Activated T-cell treated with anti-CD3 and anti-CD28 coated beads, Interleukin-2, amount 50 U/mL, for 24 hours (primary cell): ENCODE results near the gene RASSF7.
A peak's percentile ranks its signal among the peaks of the same experiment; 100 is the strongest.

Experiments
- DNase-seq: peaks from one replicate; pipeline ENCODE4 v3.0.0-alpha.2; 2020
- H3K27ac Mint-ChIP-seq: 2 replicates; pipeline ENCODE4 v1.8.0; 2020; ENCODE audit warnings: mild to moderate bottlenecking, mixed read lengths
- H3K27me3 Mint-ChIP-seq: 2 replicates; pipeline ENCODE4 v1.8.0; 2020; ENCODE audit warnings: mixed read lengths
- H3K36me3 Mint-ChIP-seq: 2 replicates; pipeline ENCODE4 v1.8.0; 2020; ENCODE audit warnings: low read depth, mixed read lengths
- H3K4me1 Mint-ChIP-seq: 2 replicates; pipeline ENCODE4 v1.8.0; 2020; ENCODE audit warnings: low read depth, mixed read lengths
- H3K4me3 Mint-ChIP-seq: 2 replicates; pipeline ENCODE4 v1.8.0; 2020; ENCODE audit warnings: mild to moderate bottlenecking, moderate library complexity, mixed read lengths
- H3K9me3 Mint-ChIP-seq: 2 replicates; pipeline ENCODE4 v1.8.0; 2020; ENCODE audit warnings: mixed read lengths

The RASSF7 gene

GRCh38 chr11:537622-538430 lies 22.9 kb upstream of the RASSF7 start:
- peak overlapping the region; percentile 64 for H3K27ac Mint-ChIP-seq
- no peaks in the 10 kb centered on the region for H3K27me3 Mint-ChIP-seq
- no peak for DNase-seq
- H3K36me3 Mint-ChIP-seq, result peaks cover 8% of the 10 kb centered on the region
- peaks cover 22% of the 10 kb centered on the region for H3K4me1 Mint-ChIP-seq
- no peaks in the 10 kb centered on the region for H3K9me3 Mint-ChIP-seq
- H3K4me3 Mint-ChIP-seq, result peak overlapping the region; percentile 86

GRCh38 chr11:538431-539051 lies 22.2 kb upstream of the RASSF7 start:
- no peaks in the 10 kb centered on the region for H3K9me3 Mint-ChIP-seq
- DNase-seq, result no peak
- no peaks in the 10 kb centered on the region for H3K27me3 Mint-ChIP-seq
- no peak overlapping the region for H3K4me3 Mint-ChIP-seq
- peaks cover 22% of the 10 kb centered on the region for H3K4me1 Mint-ChIP-seq
- H3K36me3 Mint-ChIP-seq, result peaks cover 5% of the 10 kb centered on the region
- peak overlapping the region; percentile 37 for H3K27ac Mint-ChIP-seq

GRCh38 chr11:539971-540481 lies 20.7 kb upstream of the RASSF7 start:
- DNase-seq, result no peak
- peaks cover 18% of the 10 kb centered on the region for H3K4me1 Mint-ChIP-seq
- H3K36me3 Mint-ChIP-seq, result peaks cover 1% of the 10 kb centered on the region
- H3K27me3 Mint-ChIP-seq, result no peaks in the 10 kb centered on the region
- H3K4me3 Mint-ChIP-seq, result no peak overlapping the region
- no peaks in the 10 kb centered on the region for H3K9me3 Mint-ChIP-seq
- no peak overlapping the region for H3K27ac Mint-ChIP-seq

- H3K27ac Mint-ChIP-seq, result no peak overlapping the region
- H3K36me3 Mint-ChIP-seq, result peaks cover 1% of the 10 kb centered on the region
- peaks cover 18% of the 10 kb centered on the region for H3K4me1 Mint-ChIP-seq
- no peaks in the 10 kb centered on the region for H3K9me3 Mint-ChIP-seq
- H3K4me3 Mint-ChIP-seq, result no peak overlapping the region
- DNase-seq, result no peak
- no peaks in the 10 kb centered on the region for H3K27me3 Mint-ChIP-seq
Observed at GRCh38 chr11:540583-541432, 20.0 kb upstream of the RASSF7 start.

GRCh38 chr11:541433-541885 lies 19.3 kb upstream of the RASSF7 start:
- no peaks in the 10 kb centered on the region for H3K9me3 Mint-ChIP-seq
- no peak for DNase-seq
- no peak overlapping the region for H3K4me3 Mint-ChIP-seq
- no peak overlapping the region for H3K27ac Mint-ChIP-seq
- H3K4me1 Mint-ChIP-seq, result peaks cover 14% of the 10 kb centered on the region
- peaks cover 1% of the 10 kb centered on the region for H3K36me3 Mint-ChIP-seq
- no peaks in the 10 kb centered on the region for H3K27me3 Mint-ChIP-seq

GRCh38 chr11:544817-545166 lies 16.0 kb upstream of the RASSF7 start:
- Mint-ChIP-seq H3K36me3 (peaks cover 1% of the 10 kb centered on the region), H3K4me1 (no peaks in the 10 kb centered on the region), H3K27me3 (no peaks in the 10 kb centered on the region), H3K9me3 (no peaks in the 10 kb centered on the region), H3K27ac (no peak overlapping the region), H3K4me3 (no peak overlapping the region)
- DNase-seq, result no peak

- Mint-ChIP-seq H3K27me3 (no peaks in the 10 kb centered on the region), H3K9me3 (no peaks in the 10 kb centered on the region), H3K4me3 (no peak overlapping the region), H3K36me3 (peaks cover 1% of the 10 kb centered on the region), H3K27ac (no peak overlapping the region), H3K4me1 (no peaks in the 10 kb centered on the region)
- DNase-seq, result no peak
Observed at GRCh38 chr11:545171-545570, 15.6 kb upstream of the RASSF7 start.

- H3K36me3 Mint-ChIP-seq, result no peaks in the 10 kb centered on the region
- no peak for DNase-seq
- H3K27me3 Mint-ChIP-seq, result no peaks in the 10 kb centered on the region
- H3K27ac Mint-ChIP-seq, result no peak overlapping the region
- H3K9me3 Mint-ChIP-seq, result no peaks in the 10 kb centered on the region
- no peak overlapping the region for H3K4me3 Mint-ChIP-seq
- H3K4me1 Mint-ChIP-seq, result no peaks in the 10 kb centered on the region
Observed at GRCh38 chr11:548700-549603, 11.8 kb upstream of the RASSF7 start.

- Mint-ChIP-seq H3K9me3 (no peaks in the 10 kb centered on the region), H3K36me3 (no peaks in the 10 kb centered on the region), H3K27me3 (no peaks in the 10 kb centered on the region), H3K27ac (no peak overlapping the region), H3K4me3 (no peak overlapping the region), H3K4me1 (no peaks in the 10 kb centered on the region)
- DNase-seq, result no peak
Observed at GRCh38 chr11:550021-550745, 10.6 kb upstream of the RASSF7 start.

GRCh38 chr11:550746-551085 lies 10.1 kb upstream of the RASSF7 start:
- no peaks in the 10 kb centered on the region for H3K36me3 Mint-ChIP-seq
- DNase-seq, result no peak
- H3K4me1 Mint-ChIP-seq, result no peaks in the 10 kb centered on the region
- no peak overlapping the region for H3K4me3 Mint-ChIP-seq
- no peaks in the 10 kb centered on the region for H3K9me3 Mint-ChIP-seq
- no peaks in the 10 kb centered on the region for H3K27me3 Mint-ChIP-seq
- no peak overlapping the region for H3K27ac Mint-ChIP-seq

GRCh38 chr11:551131-551530 lies 9.6 kb upstream of the RASSF7 start:
- H3K27ac Mint-ChIP-seq, result no peak overlapping the region
- no peaks in the 10 kb centered on the region for H3K9me3 Mint-ChIP-seq
- H3K27me3 Mint-ChIP-seq, result no peaks in the 10 kb centered on the region
- H3K36me3 Mint-ChIP-seq, result no peaks in the 10 kb centered on the region
- DNase-seq, result no peak
- H3K4me3 Mint-ChIP-seq, result no peak overlapping the region
- no peaks in the 10 kb centered on the region for H3K4me1 Mint-ChIP-seq

- H3K4me3 Mint-ChIP-seq, result no peak overlapping the region
- DNase-seq, result no peak
- H3K27ac Mint-ChIP-seq, result no peak overlapping the region
- peaks cover 2% of the 10 kb centered on the region for H3K4me1 Mint-ChIP-seq
- H3K9me3 Mint-ChIP-seq, result no peaks in the 10 kb centered on the region
- peaks cover 3% of the 10 kb centered on the region for H3K27me3 Mint-ChIP-seq
- H3K36me3 Mint-ChIP-seq, result no peaks in the 10 kb centered on the region
Observed at GRCh38 chr11:551596-551995, 9.2 kb upstream of the RASSF7 start.

- no peak overlapping the region for H3K4me3 Mint-ChIP-seq
Observed at GRCh38 chr11:553083-553987, 7.4 kb upstream of the RASSF7 start.

More at GRCh38 chr11:553083-553987, 7.4 kb upstream of the RASSF7 start:
- Mint-ChIP-seq H3K36me3 (no peaks in the 10 kb centered on the region), H3K27me3 (peaks cover 9% of the 10 kb centered on the region), H3K9me3 (no peaks in the 10 kb centered on the region), H3K27ac (no peak overlapping the region), H3K4me1 (peaks cover 3% of the 10 kb centered on the region)
- DNase-seq, result no peak
